ENCODE measurements around the gene TMEM244.
"Not testable (repeated sequence)": the region's sequence is repeated elsewhere in the genome, so short reads cannot be mapped to it uniquely, and the experiment has no call there.

TMEM244 gene

DNA sequence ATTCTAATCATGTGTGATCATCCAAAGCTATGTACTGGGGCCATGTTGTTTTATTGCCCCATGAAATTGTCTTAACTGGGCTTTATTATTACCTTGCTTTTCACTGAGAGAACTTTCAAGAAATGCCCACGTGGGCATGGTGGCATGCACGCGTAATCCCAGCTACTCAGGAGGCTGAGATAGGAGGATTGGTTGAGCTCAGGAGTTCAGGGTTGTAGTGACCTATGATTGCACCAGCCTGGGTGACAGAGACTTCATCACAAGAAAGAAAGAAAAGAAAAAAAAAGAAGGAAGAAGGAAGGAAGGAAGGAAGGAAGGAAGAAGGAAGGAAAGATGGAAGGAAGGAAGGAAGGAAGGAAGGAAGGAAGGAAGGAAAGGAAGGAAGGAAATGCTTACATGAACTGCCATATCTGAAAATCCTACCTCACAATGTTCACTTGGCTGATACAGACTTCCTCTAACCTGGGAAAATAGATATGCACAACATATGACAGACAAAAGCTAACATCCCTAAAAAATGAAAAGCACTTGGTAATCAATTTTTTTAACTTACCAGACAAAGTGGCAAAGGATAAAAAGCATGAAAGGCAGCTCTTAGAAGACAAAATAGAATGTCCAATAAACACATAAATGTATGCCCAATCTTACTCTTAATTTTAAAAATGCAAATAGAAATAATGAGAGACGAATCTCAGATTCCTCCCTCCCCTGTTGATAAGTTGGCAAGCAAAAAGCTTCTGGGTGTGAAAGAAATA, 25.5 kb upstream of the TMEM244 start:
- no peak for DNase-seq (ENCODE audit: extremely low spot score)
- POLR2A ChIA-PET, result no interaction called here
- TF ChIP-seq LEF1 (IDR thresholded peaks at IDR 0.05; ENCODE audit: borderline replicate concordance) (no peak), TARDBP (IDR thresholded peaks at IDR 0.05) (no peak), L3MBTL2 (conservative IDR thresholded peaks at IDR 0.05) (no peak), FOXA1 (IDR thresholded peaks at IDR 0.05) (no peak), FOXK2 (IDR thresholded peaks at IDR 0.05) (no peak), BHLHE40 (IDR thresholded peaks at IDR 0.05; ENCODE audit: borderline replicate concordance) (no peak)
- TF ChIP-seq, protein P1, sequence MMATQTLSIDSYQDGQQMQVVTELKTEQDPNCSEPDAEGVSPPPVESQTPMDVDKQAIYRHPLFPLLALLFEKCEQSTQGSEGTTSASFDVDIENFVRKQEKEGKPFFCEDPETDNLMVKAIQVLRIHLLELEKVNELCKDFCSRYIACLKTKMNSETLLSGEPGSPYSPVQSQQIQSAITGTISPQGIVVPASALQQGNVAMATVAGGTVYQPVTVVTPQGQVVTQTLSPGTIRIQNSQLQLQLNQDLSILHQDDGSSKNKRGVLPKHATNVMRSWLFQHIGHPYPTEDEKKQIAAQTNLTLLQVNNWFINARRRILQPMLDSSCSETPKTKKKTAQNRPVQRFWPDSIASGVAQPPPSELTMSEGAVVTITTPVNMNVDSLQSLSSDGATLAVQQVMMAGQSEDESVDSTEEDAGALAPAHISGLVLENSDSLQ (IDR thresholded peaks at IDR 0.05), result no peak
- CTCF ChIA-PET, result interaction anchor here (0.6 kb wide), 1 partner anchor 284 kb away, joined by 5 read pairs; no protein-coding TSS in a partner anchor

DNA sequence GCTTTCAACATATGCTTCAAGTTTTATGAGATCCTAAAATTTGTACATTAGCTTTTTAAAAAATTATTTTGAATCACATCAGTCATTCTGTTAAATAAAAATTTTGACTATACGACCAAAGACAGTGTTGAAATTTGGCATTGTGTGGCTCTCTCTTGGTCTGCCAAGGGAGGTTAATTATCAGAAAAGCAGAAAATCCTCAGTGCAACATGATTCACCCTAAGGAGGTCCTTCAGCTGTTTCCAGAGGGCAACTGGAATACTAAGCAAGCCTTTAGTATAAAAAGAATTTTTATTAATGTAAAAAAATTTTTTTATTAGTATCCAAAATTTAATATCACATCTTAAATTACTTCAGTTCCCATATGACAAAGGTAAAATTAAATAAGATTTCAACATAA, 23.1 kb upstream of the TMEM244 start:
- ChIA-PET POLR2A (no interaction called here), CTCF (no interaction called here)
- TF ChIP-seq LEF1 (IDR thresholded peaks at IDR 0.05; ENCODE audit: borderline replicate concordance) (no peak), FOXK2 (IDR thresholded peaks at IDR 0.05) (no peak), CTBP1 (IDR thresholded peaks at IDR 0.05; ENCODE audit: borderline replicate concordance) (no peak), SP1 (IDR thresholded peaks at IDR 0.05) (no peak), ELF4 (IDR thresholded peaks at IDR 0.05) (no peak), NFRKB (IDR thresholded peaks at IDR 0.05) (no peak), HDGF (IDR thresholded peaks at IDR 0.05; ENCODE audit: borderline replicate concordance) (no peak), ZNF384 (IDR thresholded peaks at IDR 0.05) (no peak), ARNT (IDR thresholded peaks at IDR 0.05) (no peak), FOXA1 (IDR thresholded peaks at IDR 0.05) (no peak), FOXM1 (IDR thresholded peaks at IDR 0.05; ENCODE audit: borderline replicate concordance) (no peak), BHLHE40 (IDR thresholded peaks at IDR 0.05; ENCODE audit: borderline replicate concordance) (no peak)
- TF ChIP-seq, protein P1 (IDR thresholded peaks at IDR 0.05), result no peak
- DNase-seq (ENCODE audit: extremely low spot score), result no peak

DNA sequence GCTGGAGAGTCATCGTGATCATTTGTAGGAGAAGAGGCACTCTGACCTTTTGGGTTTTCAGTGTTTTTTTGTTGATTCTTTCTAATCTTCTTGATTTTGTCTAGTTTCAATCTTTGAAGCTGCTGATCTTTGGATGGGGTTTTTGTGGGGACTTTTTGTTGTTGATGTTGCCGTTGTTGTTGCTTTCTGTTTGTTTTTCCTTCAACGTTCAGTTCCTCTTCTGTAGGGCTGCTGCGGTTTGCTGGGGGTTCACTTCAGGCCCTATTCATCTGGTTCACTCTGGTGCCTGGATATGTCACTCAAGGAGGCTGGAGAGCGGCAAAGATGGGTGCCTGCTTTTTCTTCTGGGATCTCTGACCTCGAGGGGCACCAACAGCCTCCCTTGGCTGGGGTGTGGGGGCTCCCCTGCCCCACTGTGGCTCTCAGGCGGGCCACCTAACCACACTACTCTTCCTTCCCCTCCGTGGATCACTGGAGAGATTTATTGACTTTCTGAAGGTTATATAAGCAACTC, 21.5 kb upstream of the TMEM244 start:
- TF ChIP-seq SUZ12 (IDR thresholded peaks at IDR 0.05) (no peak), SP1 (IDR thresholded peaks at IDR 0.05) (no peak), NFRKB (IDR thresholded peaks at IDR 0.05) (no peak), TARDBP (IDR thresholded peaks at IDR 0.05) (no peak), L3MBTL2 (conservative IDR thresholded peaks at IDR 0.05) (no peak), ZNF384 (IDR thresholded peaks at IDR 0.05) (no peak), LEF1 (IDR thresholded peaks at IDR 0.05; ENCODE audit: borderline replicate concordance) (no peak), HDGF (IDR thresholded peaks at IDR 0.05; ENCODE audit: borderline replicate concordance) (no peak), CTBP1 (IDR thresholded peaks at IDR 0.05; ENCODE audit: borderline replicate concordance) (no peak), BHLHE40 (IDR thresholded peaks at IDR 0.05; ENCODE audit: borderline replicate concordance) (no peak), ARNT (IDR thresholded peaks at IDR 0.05) (no peak), ELF4 (IDR thresholded peaks at IDR 0.05) (no peak), FOXM1 (IDR thresholded peaks at IDR 0.05; ENCODE audit: borderline replicate concordance) (no peak), FOXA1 (IDR thresholded peaks at IDR 0.05) (no peak), FOXK2 (IDR thresholded peaks at IDR 0.05) (no peak)
- TF ChIP-seq, protein P1 (IDR thresholded peaks at IDR 0.05), result no peak
- no peak for DNase-seq (ENCODE audit: extremely low spot score)
- CTCF ChIA-PET, result no interaction called here
- POLR2A ChIA-PET, result no interaction called here

DNA sequence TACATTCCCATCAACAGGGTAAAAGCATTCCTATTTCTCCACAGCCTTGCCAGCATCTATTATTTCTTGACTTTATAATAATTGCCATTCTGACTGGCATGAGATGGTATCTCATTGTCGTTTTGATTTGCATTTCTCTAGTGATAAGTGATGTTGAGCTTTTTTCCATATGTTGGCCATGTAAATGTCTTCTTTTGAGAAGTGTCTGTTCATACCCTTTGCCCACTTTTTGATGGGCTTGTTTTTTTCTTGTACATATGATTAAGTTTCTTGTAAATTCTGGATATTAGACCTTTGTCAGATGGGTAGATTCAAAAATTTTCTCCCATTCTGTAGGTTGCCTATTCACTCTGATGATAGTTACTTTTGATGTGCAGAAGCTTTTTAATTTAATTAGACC, 16.8 kb upstream of the TMEM244 start:
- POLR2A ChIA-PET; DNase-seq (ENCODE audit: extremely low spot score); CTCF ChIA-PET: not testable (repeated sequence)

DNA sequence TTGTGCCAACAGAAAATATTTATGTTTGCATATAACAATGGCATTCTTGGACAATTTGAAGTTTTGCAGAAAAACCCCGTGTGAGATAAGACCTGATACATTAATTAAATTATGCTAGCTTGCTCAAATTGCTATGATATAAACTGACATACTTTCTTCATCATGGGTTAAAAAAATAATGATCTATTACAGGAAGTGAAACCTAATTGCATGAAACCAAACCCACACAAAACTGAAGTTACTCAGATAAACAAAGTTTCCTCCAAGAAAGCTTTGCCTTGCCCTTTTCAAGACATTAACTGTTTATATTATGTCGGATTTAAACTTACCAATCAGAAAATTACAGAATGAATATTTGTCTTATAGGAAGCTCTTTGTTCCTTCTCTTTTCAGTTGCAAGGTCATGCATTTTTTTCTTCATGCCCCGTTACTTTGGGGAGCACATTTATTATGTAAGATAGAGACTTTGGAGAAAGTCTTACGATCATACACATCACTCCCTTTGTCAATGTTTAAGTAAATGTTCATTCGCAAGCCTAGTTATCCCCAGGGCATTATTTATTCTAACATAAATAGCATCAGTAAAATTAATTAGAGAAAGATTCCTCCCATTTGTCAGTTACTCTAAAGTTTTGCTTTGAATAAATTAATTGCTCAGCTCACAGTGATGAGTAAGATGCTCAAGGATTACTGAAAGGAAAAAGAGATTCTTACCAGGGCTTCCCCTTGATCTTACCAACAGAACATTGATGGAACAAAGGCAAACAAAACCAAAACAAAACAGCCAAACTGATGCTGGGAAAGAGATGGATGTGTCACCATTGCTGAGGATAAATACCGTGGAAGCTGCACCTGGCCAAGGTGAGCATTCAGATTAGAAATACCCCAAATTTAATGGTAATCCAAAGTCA, 14.8 kb upstream of the TMEM244 start:
- DNase-seq (ENCODE audit: extremely low spot score), result no peak
- POLR2A ChIA-PET, result no interaction called here
- CTCF ChIA-PET, result no interaction called here
- no peak for TF ChIP-seq HDGF (IDR thresholded peaks at IDR 0.05; ENCODE audit: borderline replicate concordance)
- TF ChIP-seq LEF1 (IDR thresholded peaks at IDR 0.05; ENCODE audit: borderline replicate concordance), result no peak
- TF ChIP-seq CTBP1 (IDR thresholded peaks at IDR 0.05; ENCODE audit: borderline replicate concordance), result no peak
- TF ChIP-seq SUZ12 (IDR thresholded peaks at IDR 0.05), result no peak
- no peak for TF ChIP-seq ELF4 (IDR thresholded peaks at IDR 0.05)
- TF ChIP-seq NFRKB (IDR thresholded peaks at IDR 0.05), result no peak
- no peak for TF ChIP-seq SP1 (IDR thresholded peaks at IDR 0.05)
- TF ChIP-seq FOXA1 (IDR thresholded peaks at IDR 0.05), result no peak
- no peak for TF ChIP-seq TARDBP (IDR thresholded peaks at IDR 0.05)
- no peak for TF ChIP-seq FOXM1 (IDR thresholded peaks at IDR 0.05; ENCODE audit: borderline replicate concordance)

DNA sequence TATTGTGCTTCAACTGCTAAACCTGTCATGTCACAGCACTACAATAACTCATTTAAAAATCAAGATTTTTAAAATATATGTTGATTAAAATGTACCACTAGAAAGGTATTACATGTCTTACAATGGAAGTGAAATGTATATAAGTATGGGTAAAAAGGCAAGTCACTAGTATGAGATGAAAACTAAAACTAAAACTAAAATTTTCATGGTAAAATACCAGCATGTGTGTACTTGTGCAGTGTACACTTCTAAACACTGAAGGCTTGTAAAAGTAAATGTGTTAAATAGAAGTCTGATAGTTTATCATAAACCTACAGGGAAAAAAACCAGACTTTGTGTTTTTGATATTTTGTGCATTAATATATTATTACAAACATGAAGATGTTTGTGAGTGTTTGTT, 13.7 kb upstream of the TMEM244 start:
- CTCF ChIA-PET, result no interaction called here
- TF ChIP-seq LEF1 (IDR thresholded peaks at IDR 0.05; ENCODE audit: borderline replicate concordance), result no peak
- no peak for TF ChIP-seq L3MBTL2 (conservative IDR thresholded peaks at IDR 0.05)
- TF ChIP-seq, protein P1 (IDR thresholded peaks at IDR 0.05), result no peak
- TF ChIP-seq FOXA1 (IDR thresholded peaks at IDR 0.05), result no peak
- no peak for TF ChIP-seq HDGF (IDR thresholded peaks at IDR 0.05; ENCODE audit: borderline replicate concordance)
- TF ChIP-seq ARNT (IDR thresholded peaks at IDR 0.05), result no peak
- TF ChIP-seq FOXK2 (IDR thresholded peaks at IDR 0.05), result no peak
- TF ChIP-seq CTBP1 (IDR thresholded peaks at IDR 0.05; ENCODE audit: borderline replicate concordance), result no peak
- TF ChIP-seq TARDBP (IDR thresholded peaks at IDR 0.05), result no peak
- no peak for TF ChIP-seq SUZ12 (IDR thresholded peaks at IDR 0.05)
- TF ChIP-seq NFRKB (IDR thresholded peaks at IDR 0.05), result no peak
- no peak for TF ChIP-seq BHLHE40 (IDR thresholded peaks at IDR 0.05; ENCODE audit: borderline replicate concordance)
- TF ChIP-seq SP1 (IDR thresholded peaks at IDR 0.05), result no peak
- no peak for TF ChIP-seq FOXM1 (IDR thresholded peaks at IDR 0.05; ENCODE audit: borderline replicate concordance)
- TF ChIP-seq ZNF384 (IDR thresholded peaks at IDR 0.05), result no peak
- TF ChIP-seq ELF4 (IDR thresholded peaks at IDR 0.05), result no peak
- POLR2A ChIA-PET, result no interaction called here
- DNase-seq (ENCODE audit: extremely low spot score), result no peak

All from HEK293T (cell line).